Endodermal cell (in vitro differentiated cells): ENCODE measurements around the gene COL20A1. TPM values are rescaled to one million over a fixed set of nuclear protein-coding genes. Genes with fewer than 3 reads are reported as not detected.

Experiments
- DNase-seq: peaks from one replicate; pipeline ENCODE4 v3.0.0-alpha.2; 2017
- H3K27ac ChIP-seq: 2 replicates; pipeline ENCODE4 v1.5.1; 2013; ENCODE audit warnings: mild to moderate bottlenecking, low read depth, low read length, moderate library complexity
- H3K27me3 ChIP-seq: 2 replicates; pipeline ENCODE4 v1.6.1; 2013; ENCODE audit warnings: mild to moderate bottlenecking, low read length, moderate library complexity; ENCODE audit not compliant: insufficient read depth, control insufficient read depth, poor library complexity, severe bottlenecking
- H3K36me3 ChIP-seq: 2 replicates; pipeline ENCODE4 v1.7.0; 2013; ENCODE audit warnings: mild to moderate bottlenecking, low read length, moderate library complexity; ENCODE audit not compliant: control insufficient read depth, insufficient read depth
- H3K4me1 ChIP-seq: one replicate; pipeline ENCODE4 v1.7.0; 2013; ENCODE audit warnings: low read length; ENCODE audit not compliant: control insufficient read depth, insufficient read depth
- H3K4me3 ChIP-seq: 2 replicates; pipeline ENCODE4 v1.5.1; 2013; ENCODE audit warnings: mild to moderate bottlenecking, low read length, moderate library complexity
- H3K9ac ChIP-seq: 2 replicates; pipeline ENCODE4 v1.6.1; 2013; ENCODE audit warnings: mild to moderate bottlenecking, low read length, moderate library complexity; ENCODE audit not compliant: poor library complexity, severe bottlenecking; ENCODE audit errors: extremely low read depth
- H3K9me3 ChIP-seq: 2 replicates; pipeline ENCODE4 v1.6.1; 2013; ENCODE audit warnings: mild to moderate bottlenecking, low read length, moderate library complexity; ENCODE audit not compliant: control insufficient read depth
- H3K27ac Mint-ChIP-seq: 2 replicates; pipeline ENCODE4 v1.8.0; 2020; ENCODE audit warnings: mixed read lengths
- H3K27me3 Mint-ChIP-seq: 2 replicates; pipeline ENCODE4 v1.8.0; 2021; ENCODE audit warnings: mild to moderate bottlenecking, mixed read lengths; ENCODE audit not compliant: insufficient read depth
- H3K36me3 Mint-ChIP-seq: 2 replicates; pipeline ENCODE4 v1.8.0; 2020; ENCODE audit warnings: low read depth, mixed read lengths
- H3K4me1 Mint-ChIP-seq: 2 replicates; pipeline ENCODE4 v1.8.0; 2020; ENCODE audit warnings: mixed read lengths
- H3K4me3 Mint-ChIP-seq: 2 replicates; pipeline ENCODE4 v1.8.0; 2020; ENCODE audit warnings: mild to moderate bottlenecking, moderate library complexity, mixed read lengths
- H3K9me3 Mint-ChIP-seq: 2 replicates; pipeline ENCODE4 v1.8.0; 2020; ENCODE audit warnings: mild to moderate bottlenecking, mixed read lengths
- WGBS, 2 experiments: methylation state at CpG; one replicate each; pipeline versions ENCODE4 v1.1.5 to v1.1.7; 2013; ENCODE audit warnings: missing lambda C conversion rate in 2 of 2, mixed read lengths in 1 of 2; ENCODE audit not compliant: insufficient coverage in 1 of 2, insufficient read length in 1 of 2; 5-methylcytosine and 5-hydroxymethylcytosine counted together
- total RNA-seq, 2 donors: library from RNA; stranded (reverse); fragmentation: NEBNext Ultra II Directional in 1 of 2; extraction: Animal tissue kit (Norgen Biotek cat#: 25700) in 1 of 2; gene quantifications; 2 replicates in 1 of 2; 3 replicates in 1 of 2; pipeline ENCODE4 v1.2.1, GENCODE V29; 2021
- TF ChIP-seq, protein P1 (sequence below): fragments of 200-600 bp; sonication (generic); conservative IDR thresholded peaks from 2 replicates; pipeline ENCODE4 v1.5.0; 2021; ENCODE audit warnings: antibody characterized with exemption, mild to moderate bottlenecking

Gene COL20A1
- total RNA-seq, 2 donors from 2014 or later: 0.44 TPM; not detected in 1

DNA sequence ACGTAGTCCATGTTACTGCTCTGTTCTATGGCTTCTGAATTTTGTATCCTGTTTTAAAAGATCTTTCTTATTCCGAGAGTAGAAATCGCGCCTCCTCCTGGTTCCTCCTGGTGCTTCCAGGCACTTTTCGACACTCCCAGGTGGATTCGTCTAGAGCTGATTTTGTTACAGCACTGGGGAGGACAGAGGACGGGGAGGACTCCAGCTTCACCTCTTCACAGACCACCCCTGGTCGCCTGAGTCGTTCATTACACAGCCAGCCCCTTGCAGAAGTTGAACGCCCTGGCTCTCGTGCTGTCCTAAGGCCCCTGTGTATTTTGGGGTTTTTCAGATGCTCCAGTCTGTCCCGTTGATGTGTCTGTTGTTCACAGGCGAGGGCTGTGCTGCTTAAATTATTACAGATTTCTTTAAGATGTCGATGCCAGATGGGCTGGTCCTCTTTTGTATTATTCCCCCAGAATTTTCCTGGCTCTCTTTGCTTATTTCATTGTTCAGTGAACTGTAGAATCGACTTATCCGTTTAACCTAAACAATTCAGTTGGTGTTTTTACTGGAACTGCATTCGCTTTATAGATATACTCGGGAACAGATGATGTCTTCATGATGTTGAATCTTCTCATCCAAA is 30.5 kb downstream of the COL20A1 start:
- Mint-ChIP-seq H3K9me3 (peaks cover 4% of the 10 kb centered on the region), H3K27me3 (no peaks in the 10 kb centered on the region), H3K4me1 (no peaks in the 10 kb centered on the region), H3K4me3 (no peak overlapping the region), H3K36me3 (no peaks in the 10 kb centered on the region), H3K27ac (no peak overlapping the region)
- WGBS, 2 experiments: 81 to 90% methylated on average over 14 to 18 of the region's 18 CpGs
- Histone ChIP-seq H3K9me3 (peaks cover 5% of the 10 kb centered on the region), H3K27ac (no peak overlapping the region), H3K9ac (no peak overlapping the region), H3K36me3 (no peaks in the 10 kb centered on the region), H3K27me3 (peaks cover 7% of the 10 kb centered on the region), H3K4me1 (no peaks in the 10 kb centered on the region), H3K4me3 (no peak overlapping the region)
- TF ChIP-seq, protein P1, sequence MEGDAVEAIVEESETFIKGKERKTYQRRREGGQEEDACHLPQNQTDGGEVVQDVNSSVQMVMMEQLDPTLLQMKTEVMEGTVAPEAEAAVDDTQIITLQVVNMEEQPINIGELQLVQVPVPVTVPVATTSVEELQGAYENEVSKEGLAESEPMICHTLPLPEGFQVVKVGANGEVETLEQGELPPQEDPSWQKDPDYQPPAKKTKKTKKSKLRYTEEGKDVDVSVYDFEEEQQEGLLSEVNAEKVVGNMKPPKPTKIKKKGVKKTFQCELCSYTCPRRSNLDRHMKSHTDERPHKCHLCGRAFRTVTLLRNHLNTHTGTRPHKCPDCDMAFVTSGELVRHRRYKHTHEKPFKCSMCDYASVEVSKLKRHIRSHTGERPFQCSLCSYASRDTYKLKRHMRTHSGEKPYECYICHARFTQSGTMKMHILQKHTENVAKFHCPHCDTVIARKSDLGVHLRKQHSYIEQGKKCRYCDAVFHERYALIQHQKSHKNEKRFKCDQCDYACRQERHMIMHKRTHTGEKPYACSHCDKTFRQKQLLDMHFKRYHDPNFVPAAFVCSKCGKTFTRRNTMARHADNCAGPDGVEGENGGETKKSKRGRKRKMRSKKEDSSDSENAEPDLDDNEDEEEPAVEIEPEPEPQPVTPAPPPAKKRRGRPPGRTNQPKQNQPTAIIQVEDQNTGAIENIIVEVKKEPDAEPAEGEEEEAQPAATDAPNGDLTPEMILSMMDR: peak; percentile 39
- DNase-seq: no peak

DNA sequence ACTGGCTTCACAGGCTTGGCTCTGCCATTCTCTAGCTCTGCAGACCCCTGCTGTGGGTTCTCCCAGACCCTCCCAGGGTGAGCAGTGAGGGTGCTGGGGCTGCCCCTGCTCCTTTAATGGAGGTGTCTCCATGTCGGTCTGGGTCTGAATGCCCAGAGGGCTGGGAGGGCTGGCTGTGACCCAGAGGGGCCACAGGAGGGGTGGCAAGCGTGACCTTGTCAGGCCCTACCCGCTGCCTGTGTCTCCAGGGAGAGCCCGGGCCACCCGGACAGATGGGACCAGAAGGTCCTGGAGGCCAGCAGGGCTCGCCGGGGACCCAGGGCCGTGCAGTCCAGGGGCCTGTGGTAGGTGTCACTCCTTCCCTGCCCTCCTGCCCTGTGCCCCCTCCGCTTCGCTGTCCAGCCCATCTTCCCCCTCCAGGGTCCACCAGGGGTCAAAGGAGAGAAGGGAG is 32.1 kb downstream of the COL20A1 start:
- Histone ChIP-seq H3K4me1 (no peaks in the 10 kb centered on the region), H3K9ac (no peak overlapping the region), H3K27ac (no peak overlapping the region), H3K36me3 (no peaks in the 10 kb centered on the region), H3K4me3 (no peak overlapping the region), H3K9me3 (peaks cover 5% of the 10 kb centered on the region), H3K27me3 (peaks cover 7% of the 10 kb centered on the region)
- H3K27me3 Mint-ChIP-seq: no peaks in the 10 kb centered on the region
- WGBS, 2 experiments: 83 to 86% methylated on average over 1 to 10 of the region's 10 CpGs
- DNase-seq: no peak
- no peaks in the 10 kb centered on the region for H3K36me3 Mint-ChIP-seq
- peaks cover 4% of the 10 kb centered on the region for H3K9me3 Mint-ChIP-seq
- H3K4me3 Mint-ChIP-seq: no peak overlapping the region
- TF ChIP-seq, protein P1: no peak
- H3K4me1 Mint-ChIP-seq: no peaks in the 10 kb centered on the region
- no peak overlapping the region for H3K27ac Mint-ChIP-seq

DNA sequence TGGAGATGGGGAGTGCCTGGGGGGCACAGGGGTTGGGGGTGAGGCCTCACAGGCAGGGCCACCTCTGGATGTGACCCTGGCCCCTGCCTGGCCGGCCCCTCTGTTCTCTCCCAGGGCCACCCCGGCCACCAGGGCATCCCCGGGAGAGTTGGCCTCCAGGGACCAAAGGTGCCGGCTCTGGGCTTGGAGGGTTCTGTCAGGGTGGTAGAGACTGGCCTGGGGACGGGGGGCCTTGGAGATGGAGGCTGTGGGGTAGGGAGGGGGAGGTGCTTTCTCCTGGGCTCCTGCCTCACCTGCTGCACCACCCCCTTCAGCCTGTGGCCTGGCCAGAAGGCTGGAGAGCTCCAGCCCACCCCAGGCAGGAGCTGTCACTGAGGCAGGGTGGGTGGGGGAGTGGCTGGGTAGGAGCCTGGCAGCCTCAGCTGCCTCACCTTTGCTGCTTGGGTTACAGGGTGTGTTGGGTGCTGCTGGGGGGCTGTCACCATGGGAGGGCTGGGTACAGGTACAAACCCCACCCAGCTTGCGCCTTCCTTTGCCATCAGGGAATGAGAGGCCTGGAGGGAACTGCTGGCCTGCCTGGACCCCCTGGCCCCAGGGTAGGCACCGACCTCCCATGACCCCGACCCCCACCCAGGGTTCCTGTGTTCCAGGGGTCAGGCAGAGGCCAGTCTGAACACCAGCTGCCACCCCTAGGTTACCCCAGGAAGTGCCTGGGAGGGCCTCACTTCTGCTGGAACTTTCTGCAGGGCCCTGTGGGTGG is 32.7 kb downstream of the COL20A1 start:
- Histone ChIP-seq H3K27ac (no peak overlapping the region), H3K27me3 (peaks cover 7% of the 10 kb centered on the region), H3K36me3 (no peaks in the 10 kb centered on the region), H3K4me1 (no peaks in the 10 kb centered on the region), H3K9ac (no peak overlapping the region), H3K9me3 (peaks cover 5% of the 10 kb centered on the region), H3K4me3 (no peak overlapping the region)
- Mint-ChIP-seq H3K4me3 (no peak overlapping the region), H3K27me3 (no peaks in the 10 kb centered on the region), H3K27ac (no peak overlapping the region), H3K9me3 (peaks cover 4% of the 10 kb centered on the region), H3K4me1 (no peaks in the 10 kb centered on the region), H3K36me3 (no peaks in the 10 kb centered on the region)
- DNase-seq: no peak
- TF ChIP-seq, protein P1: no peak
- 85 to 95% methylated on average over 5 to 8 of the region's 8 CpGs for WGBS, 2 experiments
